ENCODE data around the gene CACNA2D3.

CACNA2D3 gene

DNA sequence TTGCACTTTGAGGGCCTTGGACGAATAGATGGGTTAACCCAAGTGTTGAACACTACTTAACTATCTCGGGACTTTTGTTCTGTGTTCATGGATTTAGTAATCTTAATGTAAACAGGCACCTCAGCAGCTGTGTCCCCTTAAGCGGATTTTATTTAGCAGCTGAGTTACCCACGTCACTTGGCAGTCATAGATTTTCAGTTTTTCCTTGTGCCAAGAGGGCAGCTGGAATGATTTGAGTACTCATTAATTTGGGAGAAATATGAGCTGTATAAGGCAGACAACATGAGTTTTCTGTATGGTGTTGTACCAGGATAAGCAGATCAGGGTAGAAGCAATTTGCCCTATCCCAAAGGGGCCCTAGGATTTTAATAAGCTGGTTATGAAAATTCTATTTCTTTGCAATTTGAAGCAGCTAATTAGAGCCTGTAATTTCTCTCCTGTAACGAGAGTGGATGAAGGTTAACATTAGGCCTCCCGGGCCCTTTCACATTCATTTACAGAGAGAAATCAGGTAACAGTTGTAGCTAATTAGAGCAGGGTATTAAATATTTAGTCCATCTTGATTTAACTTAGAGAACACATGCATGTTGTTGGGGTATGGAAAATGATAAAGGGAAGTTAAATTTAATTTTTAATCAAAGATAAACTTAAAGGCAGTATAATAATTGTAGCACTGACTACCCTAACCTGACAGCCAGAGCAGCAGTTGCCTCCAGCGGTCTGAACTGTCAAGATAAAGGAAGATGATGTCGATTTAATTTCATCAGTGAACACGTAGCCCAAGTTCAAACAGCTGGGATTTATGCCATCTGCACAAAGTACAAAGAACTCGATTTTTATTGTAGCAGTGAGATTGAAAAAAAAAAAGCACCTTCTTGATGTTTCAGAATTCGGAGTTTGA lies 611.0 kb downstream of the CACNA2D3 start:
- Mint-ChIP-seq H3K4me1 (ENCODE audit: low read depth) (no peaks in the 10 kb centered on the region), H3K27ac (no peak overlapping the region), H3K4me3 (no peak overlapping the region), H3K9me3 (ENCODE audit: low read depth) (peaks cover 4% of the 10 kb centered on the region), H3K36me3 (no peaks in the 10 kb centered on the region), H3K27me3 (no peaks in the 10 kb centered on the region)

DNA sequence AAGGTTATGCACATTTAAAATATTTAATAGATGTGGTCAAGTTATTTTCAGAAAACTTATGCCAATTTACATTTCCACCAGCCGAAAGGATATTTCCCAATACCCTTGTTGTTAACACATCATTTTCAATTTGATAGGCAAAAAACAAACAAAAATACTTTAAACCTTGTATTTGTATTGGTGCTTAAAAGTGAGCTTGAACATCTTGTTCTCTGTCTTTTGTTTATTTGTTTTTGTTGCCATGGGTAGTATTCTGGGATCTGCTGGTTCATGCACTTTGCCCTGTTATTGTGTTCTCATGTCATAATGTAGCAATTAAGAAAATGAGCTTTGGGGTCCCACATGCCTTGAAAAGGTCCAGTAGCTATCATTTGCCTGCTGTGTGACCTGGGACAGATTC lies 614.1 kb downstream of the CACNA2D3 start:
- no peak overlapping the region for H3K4me3 Mint-ChIP-seq
- no peaks in the 10 kb centered on the region for H3K4me1 Mint-ChIP-seq (ENCODE audit: low read depth)
- no peak overlapping the region for H3K27ac Mint-ChIP-seq
- H3K36me3 Mint-ChIP-seq: no peaks in the 10 kb centered on the region
- H3K9me3 Mint-ChIP-seq (ENCODE audit: low read depth): no peaks in the 10 kb centered on the region
- no peaks in the 10 kb centered on the region for H3K27me3 Mint-ChIP-seq

DNA sequence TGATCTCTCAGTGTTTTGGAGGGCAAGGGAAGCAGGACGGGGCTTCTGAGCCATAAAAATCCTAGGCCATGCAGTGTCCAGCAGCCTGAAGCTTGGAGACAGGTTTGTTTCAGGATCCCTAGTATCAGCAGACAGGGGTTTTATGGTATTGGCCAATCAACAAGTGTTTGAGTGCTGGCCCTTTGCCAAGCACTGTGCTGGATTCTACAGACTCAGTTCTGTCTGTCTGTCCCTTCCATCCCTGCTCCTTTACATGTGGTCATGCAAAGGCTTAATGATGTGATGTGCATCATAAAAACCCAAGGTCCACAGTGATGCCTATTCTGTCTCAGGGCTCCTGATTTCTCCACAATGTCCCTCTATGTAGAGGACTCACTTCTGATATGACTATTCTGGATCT lies 621.4 kb downstream of the CACNA2D3 start:
- no peak overlapping the region for H3K27ac Mint-ChIP-seq
- no peaks in the 10 kb centered on the region for H3K36me3 Mint-ChIP-seq
- H3K27me3 Mint-ChIP-seq: no peaks in the 10 kb centered on the region
- no peaks in the 10 kb centered on the region for H3K4me1 Mint-ChIP-seq (ENCODE audit: low read depth)
- no peak overlapping the region for H3K4me3 Mint-ChIP-seq
- peaks cover 4% of the 10 kb centered on the region for H3K9me3 Mint-ChIP-seq (ENCODE audit: low read depth)

DNA sequence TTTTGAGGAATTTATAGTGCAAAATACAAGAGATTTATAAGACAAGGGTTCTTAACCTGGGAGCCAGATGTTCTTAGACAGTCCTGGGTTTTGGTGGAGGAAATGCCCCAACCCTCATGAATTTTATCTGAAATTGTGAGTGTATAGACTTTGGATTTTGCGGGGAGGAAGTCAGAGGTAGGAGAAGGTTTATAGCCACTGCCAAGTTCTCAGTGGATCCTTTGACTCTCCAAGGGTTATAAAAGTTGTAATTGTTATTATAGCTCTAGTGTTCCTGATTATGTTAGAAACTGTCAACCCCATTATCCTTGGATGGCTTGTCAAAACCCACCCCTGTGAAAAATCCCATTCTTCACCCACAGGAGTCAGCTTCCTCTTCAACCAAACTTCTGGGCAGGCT lies 621.9 kb downstream of the CACNA2D3 start:
- no peaks in the 10 kb centered on the region for H3K27me3 Mint-ChIP-seq
- no peaks in the 10 kb centered on the region for H3K4me1 Mint-ChIP-seq (ENCODE audit: low read depth)
- no peak overlapping the region for H3K4me3 Mint-ChIP-seq
- H3K36me3 Mint-ChIP-seq: no peaks in the 10 kb centered on the region
- peaks cover 4% of the 10 kb centered on the region for H3K9me3 Mint-ChIP-seq (ENCODE audit: low read depth)
- H3K27ac Mint-ChIP-seq: no peak overlapping the region

DNA sequence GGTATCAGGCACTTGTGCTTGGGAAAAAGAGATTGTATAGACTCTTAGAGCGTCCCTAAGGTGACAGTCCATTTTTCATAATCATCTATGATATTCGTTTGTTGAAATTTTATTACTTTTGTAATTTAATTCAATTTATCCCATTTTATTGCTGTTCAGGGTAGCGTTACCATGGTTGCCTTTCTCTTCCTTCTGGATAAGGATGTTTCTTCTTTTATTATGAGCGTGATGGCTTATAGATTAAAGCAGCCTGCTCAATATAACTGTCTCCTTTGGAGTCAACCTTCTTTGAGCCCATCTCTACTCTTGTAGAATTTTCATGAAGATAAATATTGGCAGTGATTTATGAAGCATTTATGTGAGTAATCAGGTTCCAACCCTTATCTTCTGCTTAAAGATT lies 623.5 kb downstream of the CACNA2D3 start:
- Mint-ChIP-seq H3K36me3 (no peaks in the 10 kb centered on the region), H3K27me3 (no peaks in the 10 kb centered on the region), H3K4me3 (no peak overlapping the region), H3K9me3 (ENCODE audit: low read depth) (peaks cover 4% of the 10 kb centered on the region), H3K27ac (no peak overlapping the region), H3K4me1 (ENCODE audit: low read depth) (no peaks in the 10 kb centered on the region)

DNA sequence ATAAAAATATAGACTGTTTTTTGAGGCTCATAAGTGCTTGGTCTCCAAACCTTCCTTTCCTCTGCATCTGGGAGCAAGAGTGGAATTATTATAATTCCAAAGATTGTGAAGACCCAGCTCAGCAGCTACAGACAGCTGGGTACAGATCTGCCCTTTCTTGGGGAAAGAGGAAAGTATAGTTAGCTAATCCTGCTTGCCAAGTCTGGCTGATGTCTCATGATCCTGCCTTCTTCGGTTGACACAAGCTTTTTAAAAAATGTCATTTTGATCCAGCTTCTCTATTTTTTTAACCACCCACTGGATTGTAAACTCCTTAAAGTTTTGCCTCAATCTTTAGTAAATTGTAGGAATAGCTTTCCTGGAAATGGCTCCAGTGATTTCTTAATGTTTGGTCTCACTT lies 624.4 kb downstream of the CACNA2D3 start:
- no peaks in the 10 kb centered on the region for H3K27me3 Mint-ChIP-seq
- no peaks in the 10 kb centered on the region for H3K4me1 Mint-ChIP-seq (ENCODE audit: low read depth)
- H3K27ac Mint-ChIP-seq: no peak overlapping the region
- H3K9me3 Mint-ChIP-seq (ENCODE audit: low read depth): peaks cover 10% of the 10 kb centered on the region
- H3K36me3 Mint-ChIP-seq: no peaks in the 10 kb centered on the region
- no peak overlapping the region for H3K4me3 Mint-ChIP-seq

DNA sequence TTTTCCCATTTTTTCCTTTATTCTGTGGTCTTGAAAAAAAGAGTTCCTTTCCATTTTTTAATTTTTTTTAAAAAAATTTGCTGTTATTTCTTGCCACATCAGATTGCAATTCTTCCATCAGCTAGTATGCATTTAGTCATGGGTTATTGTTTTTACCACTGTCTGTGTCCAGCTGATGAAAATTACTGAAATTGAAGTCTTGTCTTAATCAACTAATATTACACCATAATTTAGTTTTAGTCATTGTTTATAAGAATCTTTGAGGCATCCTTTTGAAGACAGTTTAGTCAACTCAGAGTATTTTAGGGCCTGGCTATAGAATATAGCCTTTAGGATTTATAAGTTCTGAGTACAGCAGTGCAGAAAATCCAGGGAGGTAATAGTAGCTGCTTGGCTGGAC lies 633.4 kb downstream of the CACNA2D3 start:
- Mint-ChIP-seq H3K36me3 (no peaks in the 10 kb centered on the region), H3K4me1 (ENCODE audit: low read depth) (no peaks in the 10 kb centered on the region), H3K9me3 (ENCODE audit: low read depth) (peaks cover 6% of the 10 kb centered on the region), H3K27ac (no peak overlapping the region), H3K27me3 (peaks cover 2% of the 10 kb centered on the region), H3K4me3 (no peak overlapping the region)

DNA sequence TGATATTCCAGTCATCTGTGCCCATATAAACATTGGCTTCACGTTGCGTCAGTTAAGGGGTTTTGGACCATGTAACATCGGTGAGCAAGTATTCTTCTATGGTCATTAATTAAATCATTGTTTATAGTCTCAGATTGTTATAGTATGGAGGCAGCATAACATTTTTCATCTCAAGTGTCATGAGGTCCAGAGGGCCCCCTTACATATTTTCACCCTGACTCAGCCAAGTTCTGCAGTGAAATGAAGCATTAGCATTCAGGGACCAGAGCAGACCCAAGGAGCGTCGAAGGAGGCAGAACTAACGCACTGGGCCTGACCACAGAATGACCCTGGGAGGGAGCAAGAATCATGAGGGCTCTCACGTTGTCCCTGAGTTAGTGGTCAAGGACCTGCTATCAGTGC lies 634.0 kb downstream of the CACNA2D3 start:
- Mint-ChIP-seq H3K9me3 (ENCODE audit: low read depth) (peaks cover 1% of the 10 kb centered on the region), H3K36me3 (no peaks in the 10 kb centered on the region), H3K27me3 (peaks cover 2% of the 10 kb centered on the region), H3K4me3 (no peak overlapping the region), H3K27ac (no peak overlapping the region), H3K4me1 (ENCODE audit: low read depth) (no peaks in the 10 kb centered on the region)

DNA sequence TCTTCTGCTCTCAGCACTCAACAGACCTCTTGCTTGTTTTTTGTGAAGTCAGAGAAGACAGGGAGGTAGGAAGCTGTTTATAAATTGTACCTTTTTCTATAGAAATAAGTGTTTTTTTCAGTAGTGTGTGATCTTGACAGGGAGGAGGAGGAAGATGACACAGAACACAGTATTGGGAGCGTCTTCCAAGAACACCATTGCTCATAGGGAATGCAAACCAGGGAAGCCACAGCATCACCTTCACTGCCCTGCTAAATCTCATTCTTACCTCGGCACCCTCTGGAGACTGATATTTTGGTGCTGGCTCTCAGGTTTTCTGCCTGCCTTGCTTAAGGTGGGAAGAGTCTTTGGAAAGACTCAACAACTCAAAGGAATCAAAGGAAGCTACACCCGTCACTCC lies 636.1 kb downstream of the CACNA2D3 start:
- Mint-ChIP-seq H3K4me3 (no peak overlapping the region), H3K36me3 (no peaks in the 10 kb centered on the region)

DNA sequence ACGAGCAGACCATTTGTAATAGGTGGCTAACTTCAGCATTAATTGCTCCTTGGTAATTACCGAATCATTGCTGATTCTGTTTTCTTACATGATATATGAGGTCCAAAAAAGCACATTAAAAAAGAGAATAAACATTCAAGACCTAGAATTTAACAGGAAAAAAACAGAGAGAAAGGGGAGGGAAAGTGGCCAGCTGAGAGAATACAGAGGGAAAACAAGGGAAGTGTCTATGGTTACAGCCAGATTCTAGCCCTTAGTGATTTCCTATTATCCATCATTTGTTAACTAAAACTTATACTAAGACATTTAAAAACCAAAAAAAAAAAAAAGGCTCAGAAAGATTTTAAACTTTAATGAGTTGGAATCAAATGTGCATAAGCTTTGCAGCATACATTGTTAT lies 636.8 kb downstream of the CACNA2D3 start:
- no peak overlapping the region for H3K27ac Mint-ChIP-seq
- H3K36me3 Mint-ChIP-seq: no peaks in the 10 kb centered on the region
- H3K4me1 Mint-ChIP-seq (ENCODE audit: low read depth): no peaks in the 10 kb centered on the region
- no peak overlapping the region for H3K4me3 Mint-ChIP-seq
- peaks cover 3% of the 10 kb centered on the region for H3K27me3 Mint-ChIP-seq
- no peaks in the 10 kb centered on the region for H3K9me3 Mint-ChIP-seq (ENCODE audit: low read depth)

More for the DNA sequence above, 636.1 kb downstream of the CACNA2D3 start:
- peaks cover 3% of the 10 kb centered on the region for H3K27me3 Mint-ChIP-seq
- no peak overlapping the region for H3K27ac Mint-ChIP-seq
- no peaks in the 10 kb centered on the region for H3K4me1 Mint-ChIP-seq (ENCODE audit: low read depth)
- H3K9me3 Mint-ChIP-seq (ENCODE audit: low read depth): no peaks in the 10 kb centered on the region

DNA sequence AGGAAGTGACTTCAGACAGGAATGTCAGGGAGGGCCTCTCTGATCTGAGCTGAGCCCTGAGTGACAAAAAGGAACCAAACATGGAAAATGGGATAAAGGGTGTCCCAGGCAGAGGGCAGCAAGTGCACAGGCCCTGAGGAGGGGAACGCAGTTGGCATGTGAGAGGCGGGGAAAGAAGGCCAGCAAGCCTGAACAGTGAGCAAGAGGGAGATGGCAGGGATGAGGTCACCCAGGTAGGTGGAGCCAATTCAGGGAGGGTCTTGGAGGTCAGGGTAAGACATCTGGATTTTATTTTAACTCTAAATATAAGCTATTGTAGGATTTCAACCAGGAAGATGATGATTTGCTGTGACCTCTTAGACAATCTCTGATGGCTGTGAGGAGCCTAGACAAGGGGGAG lies 637.8 kb downstream of the CACNA2D3 start:
- no peaks in the 10 kb centered on the region for H3K4me1 Mint-ChIP-seq (ENCODE audit: low read depth)

DNA sequence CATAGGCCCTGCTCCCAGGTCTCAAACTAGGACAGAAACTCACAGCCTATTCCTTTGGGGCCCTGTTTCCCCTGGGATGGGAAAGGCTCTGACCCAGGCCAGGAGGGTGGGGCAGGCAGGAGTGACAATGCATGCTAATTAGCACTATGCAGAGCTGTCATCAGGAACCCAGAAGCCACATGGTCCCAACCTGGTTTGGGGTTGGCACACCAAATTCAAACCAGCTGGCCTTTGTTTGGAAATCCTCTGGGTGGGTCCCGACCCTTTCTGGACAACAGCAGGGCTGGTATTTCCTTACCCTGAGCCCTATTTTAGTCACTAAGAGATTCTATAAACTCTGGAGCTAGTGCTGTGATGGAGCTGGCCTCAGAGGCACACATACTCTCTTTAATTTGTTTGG lies 639.3 kb downstream of the CACNA2D3 start:
- Mint-ChIP-seq H3K4me1 (ENCODE audit: low read depth) (no peaks in the 10 kb centered on the region), H3K27me3 (peaks cover 5% of the 10 kb centered on the region), H3K4me3 (no peak overlapping the region), H3K27ac (no peak overlapping the region), H3K9me3 (ENCODE audit: low read depth) (no peaks in the 10 kb centered on the region), H3K36me3 (no peaks in the 10 kb centered on the region)

More for the DNA sequence above, 637.8 kb downstream of the CACNA2D3 start:
- H3K27ac Mint-ChIP-seq: no peak overlapping the region
- H3K4me3 Mint-ChIP-seq: no peak overlapping the region
- no peaks in the 10 kb centered on the region for H3K36me3 Mint-ChIP-seq
- H3K27me3 Mint-ChIP-seq: peaks cover 3% of the 10 kb centered on the region
- H3K9me3 Mint-ChIP-seq (ENCODE audit: low read depth): no peaks in the 10 kb centered on the region

DNA sequence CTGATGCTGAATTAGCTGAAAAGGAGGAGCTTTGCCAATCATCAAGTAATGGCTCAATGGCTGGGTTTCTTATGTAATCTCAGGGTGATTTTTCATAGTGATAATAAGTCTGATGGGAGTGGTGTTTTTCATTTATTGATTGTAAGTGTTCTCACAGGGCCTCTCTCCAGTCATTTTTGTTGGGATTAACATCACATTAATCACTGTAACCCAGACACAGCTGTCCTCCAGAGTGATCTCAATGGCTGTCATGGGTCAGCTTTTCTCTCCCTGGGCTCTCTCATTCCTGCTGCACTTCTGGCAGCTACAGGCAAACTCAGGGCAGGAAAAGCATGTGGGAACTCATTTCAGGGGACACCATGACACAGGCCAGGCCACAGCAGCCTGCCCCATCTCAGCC lies 642.6 kb downstream of the CACNA2D3 start:
- Mint-ChIP-seq H3K27me3 (peaks cover 5% of the 10 kb centered on the region), H3K4me1 (ENCODE audit: low read depth) (no peaks in the 10 kb centered on the region), H3K9me3 (ENCODE audit: low read depth) (no peaks in the 10 kb centered on the region), H3K4me3 (no peak overlapping the region), H3K27ac (no peak overlapping the region), H3K36me3 (no peaks in the 10 kb centered on the region)

DNA sequence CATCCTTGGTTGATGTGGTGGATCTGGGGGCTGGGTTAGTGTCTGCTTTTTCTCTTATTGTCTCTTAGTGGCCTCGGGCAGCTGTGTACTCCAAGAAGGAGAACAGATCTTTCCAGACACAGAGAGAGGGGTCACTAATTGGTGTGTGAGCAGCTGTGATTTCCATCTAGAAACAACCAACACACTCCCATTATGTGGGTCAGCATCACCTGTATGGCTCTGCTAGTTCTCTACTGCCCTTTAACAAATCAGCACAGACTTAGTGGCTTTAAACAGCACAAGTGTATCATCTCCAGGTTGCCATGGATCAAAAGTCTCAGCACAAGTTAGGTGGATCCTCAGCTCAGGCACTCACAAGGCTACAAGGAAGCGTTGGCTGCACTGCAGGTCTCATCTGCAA lies 648.7 kb downstream of the CACNA2D3 start:
- Mint-ChIP-seq H3K4me1 (ENCODE audit: low read depth) (no peaks in the 10 kb centered on the region), H3K27me3 (no peaks in the 10 kb centered on the region), H3K36me3 (no peaks in the 10 kb centered on the region), H3K27ac (no peak overlapping the region), H3K9me3 (ENCODE audit: low read depth) (no peaks in the 10 kb centered on the region), H3K4me3 (no peak overlapping the region)

DNA sequence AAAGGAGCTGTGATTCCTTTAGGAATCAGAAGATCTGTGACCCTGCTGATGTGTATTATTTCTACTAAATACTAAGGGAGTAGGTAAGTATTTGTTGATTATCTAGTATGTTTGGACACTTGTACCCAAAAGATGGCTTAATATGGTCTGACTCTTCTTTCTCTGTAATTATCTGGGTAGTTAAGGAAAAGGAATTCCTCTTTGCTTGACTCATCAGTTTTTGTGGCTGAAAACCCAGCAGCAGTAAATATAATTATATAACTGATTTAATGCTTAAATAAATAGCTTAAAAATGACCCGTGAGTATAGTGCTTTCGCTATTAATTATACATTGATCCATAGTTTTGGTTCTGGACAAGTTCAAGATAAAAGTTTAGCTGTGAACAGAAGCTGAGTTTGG lies 649.7 kb downstream of the CACNA2D3 start:
- H3K4me1 Mint-ChIP-seq (ENCODE audit: low read depth): no peaks in the 10 kb centered on the region
- H3K27ac Mint-ChIP-seq: no peak overlapping the region

DNA sequence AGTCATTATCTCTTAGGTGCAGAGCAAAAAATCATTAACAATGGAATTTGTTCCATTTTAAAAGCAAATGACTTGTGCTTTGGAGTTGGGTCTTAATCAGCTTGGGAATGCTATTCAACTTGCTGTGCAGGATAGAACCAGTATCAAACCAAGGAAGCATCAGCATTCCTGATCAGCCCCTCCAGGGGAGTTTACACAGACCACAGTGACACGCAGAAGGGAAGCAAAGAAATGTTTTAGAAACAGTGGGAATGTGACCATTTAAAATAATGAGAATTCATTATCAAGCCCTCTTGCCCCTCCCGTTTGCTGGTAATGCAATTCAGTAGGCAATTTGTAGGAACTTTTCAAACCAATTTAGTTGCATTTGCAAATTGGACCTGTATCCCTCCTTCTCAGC lies 650.4 kb downstream of the CACNA2D3 start:
- no peak overlapping the region for H3K4me3 Mint-ChIP-seq
- H3K4me1 Mint-ChIP-seq (ENCODE audit: low read depth): no peaks in the 10 kb centered on the region
- no peak overlapping the region for H3K27ac Mint-ChIP-seq
- H3K9me3 Mint-ChIP-seq (ENCODE audit: low read depth): no peaks in the 10 kb centered on the region
- no peaks in the 10 kb centered on the region for H3K36me3 Mint-ChIP-seq
- no peaks in the 10 kb centered on the region for H3K27me3 Mint-ChIP-seq

More for the DNA sequence above, 649.7 kb downstream of the CACNA2D3 start:
- no peaks in the 10 kb centered on the region for H3K9me3 Mint-ChIP-seq (ENCODE audit: low read depth)
- H3K36me3 Mint-ChIP-seq: no peaks in the 10 kb centered on the region
- H3K27me3 Mint-ChIP-seq: no peaks in the 10 kb centered on the region
- H3K4me3 Mint-ChIP-seq: no peak overlapping the region
